HG03439 (cell line): ENCODE measurements around the gene ADPRS.

Experiments used
- ATAC-seq: cut with Tn5 transposase; IDR thresholded peaks from one replicate; pipeline ENCODE4 v1.9.1; 2021; ENCODE audit warnings: mild to moderate bottlenecking, moderate library complexity; ENCODE audit not compliant: unreplicated experiment

The ADPRS gene

GRCh38 chr1:36087233-36088123 lies 1.2 kb upstream of the ADPRS start:
- no peak for ATAC-seq

GRCh38 chr1:36088265-36088576 lies 471 bp upstream of the ADPRS start:
- no peak for ATAC-seq

DNA sequence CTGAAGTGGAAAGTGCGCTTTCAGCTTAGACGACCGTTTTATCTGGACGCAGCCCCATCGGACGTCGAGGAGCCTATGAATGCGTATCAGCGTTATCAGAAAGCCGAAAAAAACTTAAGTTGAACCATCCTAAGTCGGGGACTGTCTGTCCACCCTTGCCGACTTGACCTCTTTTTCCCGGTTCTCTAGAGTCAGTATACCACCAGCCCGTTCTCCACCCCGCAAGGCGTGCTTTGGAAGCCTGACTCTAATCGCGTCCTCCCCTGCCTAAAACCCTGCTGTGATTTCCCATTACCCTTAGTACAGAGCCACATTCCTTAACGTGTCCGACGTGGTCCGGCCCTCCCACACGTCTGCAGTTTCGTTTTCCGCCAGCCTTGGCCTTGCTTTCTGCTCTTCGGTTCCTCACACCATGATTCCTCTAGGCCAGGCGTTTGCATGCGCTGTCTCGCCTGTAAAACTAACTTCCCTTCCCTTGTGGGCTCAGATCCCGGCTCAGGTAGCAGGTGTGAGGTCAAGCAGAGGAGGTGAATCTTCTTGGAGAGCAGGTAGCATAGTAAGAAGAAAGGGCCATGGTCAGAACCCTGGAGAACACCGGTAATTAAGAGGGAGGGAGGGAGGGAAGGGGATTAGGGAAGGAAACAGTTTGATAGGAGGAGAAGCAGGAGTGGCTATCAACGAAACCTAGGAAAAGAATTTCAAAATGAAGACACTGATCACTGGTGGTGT lies 865 bp downstream of the ADPRS start:
- ATAC-seq: no peak

DNA sequence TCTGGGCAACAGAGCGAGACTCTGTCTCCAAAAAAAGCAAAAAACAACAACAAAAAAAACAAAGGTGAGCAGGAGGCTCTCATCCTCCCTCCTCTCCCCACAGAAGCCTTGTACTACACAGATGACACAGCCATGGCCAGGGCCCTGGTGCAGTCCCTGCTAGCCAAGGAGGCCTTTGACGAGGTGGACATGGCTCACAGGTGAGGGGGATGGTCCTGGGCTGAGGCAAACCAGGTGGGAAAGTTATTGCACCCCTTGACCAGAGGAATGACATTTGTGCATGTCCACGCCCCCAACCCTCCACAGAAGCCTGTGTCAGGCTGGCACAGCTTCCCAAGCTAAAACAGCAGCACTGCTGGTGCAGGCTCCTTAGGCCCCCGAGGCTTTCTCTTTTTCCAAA lies 2.4 kb downstream of the ADPRS start:
- ATAC-seq: no peak

GRCh38 chr1:36091698-36092097 lies 3.0 kb downstream of the ADPRS start:
- ATAC-seq: no peak

GRCh38 chr1:36092166-36092797 lies 3.6 kb downstream of the ADPRS start:
- ATAC-seq: no peak

DNA sequence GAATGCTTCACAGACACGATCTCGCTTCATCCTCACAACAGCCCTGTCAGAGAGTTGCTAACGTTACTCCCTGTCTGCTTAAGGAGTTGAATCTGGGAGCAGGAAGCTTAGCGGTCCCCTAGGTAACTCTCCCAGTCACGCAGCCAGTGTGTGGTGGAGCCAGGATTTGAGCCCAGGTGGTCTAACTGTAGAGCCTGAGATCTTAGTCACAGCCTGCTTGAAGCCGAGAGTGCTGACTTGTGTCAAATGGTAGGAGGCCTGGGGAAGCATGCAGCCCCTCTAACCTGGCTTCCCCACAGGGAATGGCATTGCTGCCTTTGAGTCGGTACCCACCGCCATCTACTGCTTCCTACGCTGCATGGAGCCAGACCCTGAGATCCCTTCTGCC lies 4.1 kb downstream of the ADPRS start:
- no peak for ATAC-seq

- ATAC-seq: no peak
Measured at GRCh38 chr1:36093226-36093625, 4.5 kb downstream of the ADPRS start.

DNA sequence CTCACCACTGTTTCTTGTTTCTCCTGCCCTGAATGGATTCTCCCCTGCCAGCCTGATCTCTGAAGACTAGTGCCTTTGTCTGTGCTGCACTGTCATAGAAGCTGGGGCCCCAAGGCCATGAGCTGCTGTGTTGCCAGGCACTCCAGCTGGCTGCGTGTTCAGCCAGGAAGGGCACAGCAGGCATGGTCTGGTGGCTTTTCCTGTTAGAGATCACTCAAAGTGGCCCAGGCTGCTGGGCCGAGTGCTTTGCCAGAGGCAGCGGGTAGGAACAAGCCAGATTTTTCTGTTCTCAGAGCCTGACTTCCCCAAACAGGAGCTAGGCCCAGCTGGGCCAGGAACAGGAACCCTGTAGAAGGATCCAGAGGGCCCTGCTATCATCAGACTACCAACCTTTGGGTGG lies 5.2 kb downstream of the ADPRS start:
- ATAC-seq: no peak

DNA sequence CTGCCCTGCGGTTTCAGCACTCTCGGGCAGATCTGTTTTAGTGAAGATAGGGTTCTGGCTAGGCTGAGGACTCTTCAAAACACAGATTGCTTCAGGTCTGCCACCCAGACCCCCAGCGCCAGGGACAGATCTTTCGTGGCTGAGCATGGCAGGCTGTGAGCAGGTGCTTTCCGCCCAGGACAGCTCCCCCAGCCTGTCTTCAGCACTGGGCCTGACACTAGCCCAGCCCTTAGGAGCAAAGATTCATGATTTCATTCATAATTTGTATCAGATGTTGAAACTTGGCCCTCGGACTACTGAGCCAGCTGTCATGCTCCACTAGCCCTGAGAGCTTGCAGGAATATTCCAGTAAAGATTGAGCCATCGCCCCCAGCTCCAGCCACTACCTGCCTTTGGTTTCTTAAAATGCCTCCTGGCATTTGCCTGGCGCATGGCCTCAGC lies 5.9 kb downstream of the ADPRS start:
- ATAC-seq: no peak

- no peak for ATAC-seq
Measured at GRCh38 chr1:36095760-36096405, 7.2 kb downstream of the ADPRS start.

GRCh38 chr1:36096500-36097432 lies 8.1 kb downstream of the ADPRS start:
- no peak for ATAC-seq

- ATAC-seq: no peak
Measured at GRCh38 chr1:36097693-36098585, 9.2 kb downstream of the ADPRS start.

DNA sequence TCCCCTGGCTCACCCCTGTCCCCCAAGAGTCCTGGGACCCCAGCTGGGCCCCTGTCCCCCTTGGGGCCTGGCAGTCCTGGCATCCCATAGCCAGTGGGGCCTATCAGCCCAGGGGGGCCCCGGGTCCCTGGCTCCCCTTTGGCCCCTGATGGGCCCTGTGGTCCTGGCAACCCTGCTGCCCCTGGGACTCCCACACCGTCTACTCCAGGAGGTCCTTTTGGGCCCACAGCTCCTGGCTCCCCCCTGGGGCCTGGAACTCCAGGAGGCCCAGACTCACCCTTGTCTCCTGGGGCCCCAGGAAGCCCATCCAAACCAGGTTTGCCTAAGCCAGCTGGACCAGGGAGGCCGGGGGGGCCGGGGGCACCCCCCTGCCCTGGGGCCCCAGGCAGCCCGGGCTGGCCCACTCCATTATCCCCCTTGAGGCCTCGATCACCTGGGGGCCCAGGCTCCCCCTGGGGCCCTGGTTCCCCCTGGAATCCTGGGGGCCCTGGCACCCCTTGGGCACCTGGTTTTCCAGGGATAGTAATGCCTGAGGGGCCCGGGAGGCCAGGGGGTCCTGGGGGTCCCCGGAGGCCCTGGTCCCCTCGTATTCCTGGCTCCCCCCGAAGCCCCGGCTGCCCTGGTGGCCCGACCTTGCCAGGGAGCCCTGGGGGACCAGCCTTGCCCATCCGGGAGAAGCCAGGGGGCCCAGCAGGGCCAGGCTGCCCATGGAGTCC lies 10.1 kb downstream of the ADPRS start:
- no peak for ATAC-seq

DNA sequence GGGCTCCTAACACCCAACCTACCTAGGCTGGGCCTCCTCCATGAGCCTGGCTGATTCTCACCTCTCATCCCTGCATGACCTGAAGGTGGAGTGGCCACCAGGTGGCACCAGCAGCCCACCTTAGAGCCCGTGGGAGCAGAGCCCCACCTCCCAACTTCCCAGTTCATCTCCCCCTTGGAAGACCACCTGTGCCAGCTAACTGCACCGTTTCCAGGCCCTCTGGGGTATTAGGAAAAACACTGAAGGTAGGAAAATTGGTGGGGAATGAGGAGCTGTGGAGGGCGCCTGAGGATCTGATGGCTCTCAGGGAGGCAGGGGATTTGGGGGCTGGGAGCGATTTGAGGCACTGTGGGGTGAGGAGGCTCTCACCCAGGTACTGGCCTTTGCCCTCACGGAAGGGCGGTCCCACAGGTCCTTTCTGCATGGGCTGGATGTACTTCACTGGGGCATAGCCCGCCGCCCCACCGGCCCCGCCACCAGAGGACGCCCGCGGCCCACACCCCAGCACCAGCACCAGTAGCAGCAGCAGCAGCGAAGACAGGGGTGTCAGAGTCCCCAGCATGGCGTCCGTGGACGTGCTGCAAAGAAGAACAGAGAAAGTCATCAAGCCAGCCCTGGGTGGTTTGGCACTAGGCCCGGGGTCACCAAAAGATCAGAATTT lies 11.1 kb downstream of the ADPRS start:
- no peak for ATAC-seq

GRCh38 chr1:36100376-36100775 lies 11.7 kb downstream of the ADPRS start:
- no peak for ATAC-seq

DNA sequence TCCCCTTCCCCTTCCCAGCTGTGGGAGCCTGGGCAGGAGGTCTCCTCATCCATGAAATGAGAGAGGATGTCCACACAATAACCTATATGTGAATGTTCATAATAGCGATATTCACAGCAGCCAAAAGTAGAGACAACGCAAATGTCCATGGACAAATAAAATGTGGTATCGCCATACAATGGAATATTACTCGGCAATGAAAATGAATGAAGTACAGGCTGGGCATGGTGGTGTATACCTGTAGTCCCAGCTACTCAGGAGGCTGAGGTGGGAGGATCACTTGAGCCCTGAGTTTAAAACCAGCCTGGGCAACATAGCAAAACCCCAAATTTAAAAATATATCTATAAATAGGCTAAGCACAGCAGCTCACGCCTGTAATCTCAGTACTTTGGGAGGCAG lies 12.9 kb downstream of the ADPRS start:
- no peak for ATAC-seq

- ATAC-seq: no peak
Measured at GRCh38 chr1:36106269-36106668, 17.6 kb downstream of the ADPRS start.
